Mammary epithelial cell (primary cell): Measurements from ENCODE around the gene TMEM219.

Experiments
- CTCF ChIP-seq, 2 donors: IDR thresholded peaks in 1 of 2; conservative IDR thresholded peaks in 1 of 2; 2 replicates each; pipeline ENCODE4 v1.5.1; 2011 to 2012; ENCODE audit warnings: inconsistent platforms in 2 of 2, low read length in 2 of 2, mild to moderate bottlenecking in 2 of 2, control low read depth in 1 of 2, low read depth in 1 of 2; ENCODE audit not compliant: insufficient read depth in 1 of 2; ENCODE audit errors: extremely low read depth in 1 of 2
- EZH2 ChIP-seq: IDR thresholded peaks from 2 replicates; pipeline ENCODE4 v1.6.1; 2012; ENCODE audit warnings: low read length, inconsistent platforms, borderline replicate concordance

- TF ChIP-seq CTCF (conservative IDR thresholded peaks at IDR 0.05 in 1 of 2, IDR thresholded peaks at IDR 0.05 in 1 of 2; ENCODE audit: extremely low read depth in 1 of 2, insufficient read depth in 1 of 2, low read depth in 1 of 2, low read length in 2 of 2) (no peak), EZH2 (no peak)
Measured at GRCh38 chr16:30007378-30007895, 45.6 kb downstream of the TMEM219 start.
